Measurements from ENCODE around the gene ATP6V0D1. TPM values are rescaled to one million over a fixed set of nuclear protein-coding genes. Genes with fewer than 3 reads are reported as not detected.

ATP6V0D1 gene
- total RNA-seq, 1 experiment from 2014 or later: 50.5 TPM

DNA sequence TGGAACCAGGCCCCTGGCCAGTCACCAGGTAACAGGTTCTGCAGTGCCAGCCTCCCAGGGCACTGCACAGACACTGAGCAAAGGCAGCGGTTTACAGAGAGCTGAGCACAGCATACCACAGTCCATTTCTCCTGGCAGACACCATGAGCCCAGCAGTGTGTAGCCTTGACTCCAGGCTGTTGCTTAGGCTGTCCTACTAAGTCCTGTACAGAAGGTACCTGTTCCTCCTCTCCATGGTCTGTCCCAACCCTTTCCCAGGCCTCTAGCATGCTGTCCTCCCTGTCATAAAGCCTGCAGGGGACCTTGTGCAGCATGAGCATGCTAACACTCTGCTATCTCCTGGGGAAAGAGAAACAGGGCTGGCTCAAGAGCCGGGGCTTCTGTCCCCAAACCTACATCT lies 20.0 kb downstream of the ATP6V0D1 start:
- no peaks in the 10 kb centered on the region for H3K9me3 Mint-ChIP-seq (ENCODE audit: unreplicated experiment)
- peaks cover 30% of the 10 kb centered on the region for H3K4me1 Mint-ChIP-seq (ENCODE audit: insufficient read depth, unreplicated experiment)
- POLR2A ChIA-PET: interaction anchor here (0.7 to 1.0 kb wide), 2 partner anchors 33 to 53 kb away, joined by 3 read pairs; no protein-coding TSS in a partner anchor
- intact Hi-C loops (cut with micrococcal nuclease): no loop called here
- no peak overlapping the region for H3K27ac Mint-ChIP-seq (ENCODE audit: low read depth, unreplicated experiment)
- CTCF ChIA-PET: interaction anchor here (1.2 to 3.3 kb wide), 2 partner anchors 9 to 33 kb away, joined by 4 to 15 read pairs; no protein-coding TSS in a partner anchor
- TF ChIP-seq, protein P1, sequence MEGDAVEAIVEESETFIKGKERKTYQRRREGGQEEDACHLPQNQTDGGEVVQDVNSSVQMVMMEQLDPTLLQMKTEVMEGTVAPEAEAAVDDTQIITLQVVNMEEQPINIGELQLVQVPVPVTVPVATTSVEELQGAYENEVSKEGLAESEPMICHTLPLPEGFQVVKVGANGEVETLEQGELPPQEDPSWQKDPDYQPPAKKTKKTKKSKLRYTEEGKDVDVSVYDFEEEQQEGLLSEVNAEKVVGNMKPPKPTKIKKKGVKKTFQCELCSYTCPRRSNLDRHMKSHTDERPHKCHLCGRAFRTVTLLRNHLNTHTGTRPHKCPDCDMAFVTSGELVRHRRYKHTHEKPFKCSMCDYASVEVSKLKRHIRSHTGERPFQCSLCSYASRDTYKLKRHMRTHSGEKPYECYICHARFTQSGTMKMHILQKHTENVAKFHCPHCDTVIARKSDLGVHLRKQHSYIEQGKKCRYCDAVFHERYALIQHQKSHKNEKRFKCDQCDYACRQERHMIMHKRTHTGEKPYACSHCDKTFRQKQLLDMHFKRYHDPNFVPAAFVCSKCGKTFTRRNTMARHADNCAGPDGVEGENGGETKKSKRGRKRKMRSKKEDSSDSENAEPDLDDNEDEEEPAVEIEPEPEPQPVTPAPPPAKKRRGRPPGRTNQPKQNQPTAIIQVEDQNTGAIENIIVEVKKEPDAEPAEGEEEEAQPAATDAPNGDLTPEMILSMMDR (IDR thresholded peaks at IDR 0.05; ENCODE audit: unreplicated experiment): no peak
- no TSS peak for BruUV-seq (replicated peaks)
- H3K4me3 Mint-ChIP-seq (ENCODE audit: unreplicated experiment): no peak overlapping the region
- no peaks in the 10 kb centered on the region for H3K27me3 Mint-ChIP-seq (ENCODE audit: insufficient read depth, unreplicated experiment)
- no peak for DNase-seq (ENCODE audit: unreplicated experiment)
- H3K36me3 Mint-ChIP-seq (ENCODE audit: insufficient read depth, unreplicated experiment): peaks cover 26% of the 10 kb centered on the region

DNA sequence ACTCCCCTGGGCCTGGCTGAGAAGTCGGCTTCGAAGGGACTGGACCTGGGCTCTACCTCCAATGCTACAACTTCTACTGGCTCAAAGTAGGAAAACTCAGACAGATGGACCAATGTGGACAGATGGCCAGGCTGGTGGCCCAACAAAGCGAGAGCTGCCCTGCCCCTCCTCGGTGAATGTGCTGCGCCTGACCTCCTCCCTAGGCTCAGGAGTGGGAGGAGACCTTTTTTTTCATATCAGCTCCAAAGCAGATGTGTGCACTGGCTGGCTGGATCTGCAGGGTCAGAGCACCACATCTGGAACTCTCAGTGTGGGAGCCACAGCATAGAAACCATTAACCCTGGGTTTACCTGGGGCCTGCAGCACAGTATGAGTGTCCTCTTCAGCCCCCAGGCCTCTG lies 20.8 kb downstream of the ATP6V0D1 start:
- Mint-ChIP-seq H3K27me3 (ENCODE audit: insufficient read depth, unreplicated experiment) (no peaks in the 10 kb centered on the region), H3K4me1 (ENCODE audit: insufficient read depth, unreplicated experiment) (peaks cover 22% of the 10 kb centered on the region), H3K4me3 (ENCODE audit: unreplicated experiment) (no peak overlapping the region), H3K36me3 (ENCODE audit: insufficient read depth, unreplicated experiment) (peaks cover 25% of the 10 kb centered on the region), H3K9me3 (ENCODE audit: unreplicated experiment) (no peaks in the 10 kb centered on the region), H3K27ac (ENCODE audit: low read depth, unreplicated experiment) (no peak overlapping the region)
- intact Hi-C loops (cut with micrococcal nuclease): no loop called here
- DNase-seq (ENCODE audit: unreplicated experiment): no peak
- BruUV-seq (replicated peaks): no TSS peak
- CTCF ChIA-PET: no interaction called here
- POLR2A ChIA-PET: no interaction called here
- TF ChIP-seq, protein P1 (IDR thresholded peaks at IDR 0.05; ENCODE audit: unreplicated experiment): no peak

DNA sequence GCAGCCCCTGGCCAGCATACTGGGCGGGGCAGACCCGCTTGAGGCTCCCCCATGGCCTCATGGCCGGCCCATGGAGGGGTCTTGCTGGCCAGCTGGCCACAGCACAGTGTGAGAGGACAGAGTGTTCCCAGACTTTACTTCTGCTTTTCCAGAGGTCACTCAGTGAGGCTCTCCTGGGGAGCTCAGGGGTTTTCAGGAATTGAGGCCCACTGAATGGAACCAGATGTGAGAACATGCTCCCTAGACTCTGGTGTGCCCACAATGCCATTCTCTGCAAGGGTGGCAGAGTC lies 21.2 kb downstream of the ATP6V0D1 start:
- no peak overlapping the region for H3K27ac Mint-ChIP-seq (ENCODE audit: low read depth, unreplicated experiment)
- POLR2A ChIA-PET: no interaction called here
- H3K36me3 Mint-ChIP-seq (ENCODE audit: insufficient read depth, unreplicated experiment): peaks cover 25% of the 10 kb centered on the region
- no peak for DNase-seq (ENCODE audit: unreplicated experiment)
- no peaks in the 10 kb centered on the region for H3K9me3 Mint-ChIP-seq (ENCODE audit: unreplicated experiment)
- TF ChIP-seq, protein P1 (IDR thresholded peaks at IDR 0.05; ENCODE audit: unreplicated experiment): no peak
- BruUV-seq (replicated peaks): no TSS peak
- H3K4me3 Mint-ChIP-seq (ENCODE audit: unreplicated experiment): no peak overlapping the region
- intact Hi-C loops (cut with micrococcal nuclease): no loop called here
- no peaks in the 10 kb centered on the region for H3K27me3 Mint-ChIP-seq (ENCODE audit: insufficient read depth, unreplicated experiment)
- peaks cover 22% of the 10 kb centered on the region for H3K4me1 Mint-ChIP-seq (ENCODE audit: insufficient read depth, unreplicated experiment)
- CTCF ChIA-PET: no interaction called here

DNA sequence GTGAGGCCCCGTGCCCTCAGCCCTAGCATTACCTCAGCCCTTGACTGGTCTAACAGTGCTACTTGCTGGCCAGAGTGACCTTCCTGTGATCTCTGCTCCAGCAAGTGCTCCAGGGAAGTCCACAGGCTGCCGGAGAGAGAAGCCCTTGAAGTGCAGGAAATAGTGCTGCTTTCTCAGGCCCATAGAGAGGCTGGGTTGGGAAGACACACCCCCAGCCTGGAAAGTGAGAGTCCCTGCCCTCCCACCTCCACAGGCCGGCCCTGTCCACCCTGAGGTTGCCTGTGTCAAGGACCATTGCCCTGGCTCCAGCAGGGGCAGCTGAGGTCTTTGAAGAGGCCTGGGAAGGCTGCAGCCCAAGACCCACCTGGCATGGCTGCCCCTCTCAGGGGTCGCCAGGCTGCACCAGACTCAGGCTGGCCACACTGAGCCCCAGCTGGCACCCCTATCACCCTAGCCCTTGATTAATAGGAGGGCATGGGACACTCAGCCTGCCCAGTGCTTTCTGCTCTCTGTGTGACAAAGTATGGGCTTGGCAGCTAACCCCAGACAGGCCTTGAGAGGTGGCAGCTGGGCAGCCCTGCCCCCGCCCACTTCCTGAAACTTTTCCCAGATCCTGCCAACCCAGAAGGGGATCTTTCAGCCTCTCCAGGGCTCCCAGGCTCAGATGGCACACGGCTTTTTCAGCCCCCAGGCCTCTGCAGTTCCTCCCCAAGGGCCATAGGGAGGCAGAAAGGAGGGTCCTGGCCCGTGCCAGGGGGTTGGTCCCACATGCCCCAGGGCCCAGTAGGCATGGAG lies 21.7 kb downstream of the ATP6V0D1 start:
- TF ChIP-seq, protein P1 (IDR thresholded peaks at IDR 0.05; ENCODE audit: unreplicated experiment): no peak
- H3K9me3 Mint-ChIP-seq (ENCODE audit: unreplicated experiment): no peaks in the 10 kb centered on the region
- H3K27ac Mint-ChIP-seq (ENCODE audit: low read depth, unreplicated experiment): peak overlapping the region; percentile 5
- DNase-seq (ENCODE audit: unreplicated experiment): no peak
- no TSS peak for BruUV-seq (replicated peaks)
- peaks cover 22% of the 10 kb centered on the region for H3K4me1 Mint-ChIP-seq (ENCODE audit: insufficient read depth, unreplicated experiment)
- intact Hi-C loops (cut with micrococcal nuclease): no loop called here
- POLR2A ChIA-PET: no interaction called here
- peaks cover 25% of the 10 kb centered on the region for H3K36me3 Mint-ChIP-seq (ENCODE audit: insufficient read depth, unreplicated experiment)
- CTCF ChIA-PET: interaction anchor here (1.5 kb wide), 1 partner anchor 24 kb away, joined by 6 read pairs; no protein-coding TSS in a partner anchor
- H3K4me3 Mint-ChIP-seq (ENCODE audit: unreplicated experiment): no peak overlapping the region
- no peaks in the 10 kb centered on the region for H3K27me3 Mint-ChIP-seq (ENCODE audit: insufficient read depth, unreplicated experiment)
